Naive thymus-derived CD8-positive, alpha-beta T cell (primary cell): ENCODE measurements around the gene PIGK. TPM values are rescaled to one million over a fixed set of nuclear protein-coding genes. Genes with fewer than 3 reads are reported as not detected.

Experiments used
- ATAC-seq, 2 donors: fragments of 150-1000 bp; cut with Tn5 transposase in 1 of 2; sonication (Bioruptor Pico), chemical (Tn5 transposase) in 1 of 2; 1 replicate in 1 of 2; 2 replicates in 1 of 2; pipeline ENCODE4 v1.10.0; 2021; ENCODE audit warnings: mild to moderate bottlenecking in 2 of 2, moderate library complexity in 2 of 2
- POLR2A ChIA-PET: fragments of 350-600 bp; sonication (Branson Sonifier 250); formaldehyde crosslinking; loops from one replicate; lab custom pipeline; 2021; ENCODE audit warnings: antibody characterized with exemption; lab: Charles Lee
- DNase-seq, 10 donors: peaks; one replicate each; pipeline versions ENCODE4 v3.0.0 to v3.0.0-alpha.2; 2020 to 2022
- H3K27ac Mint-ChIP-seq, 10 donors: one replicate each; pipeline ENCODE4 v1.8.0; 2020 to 2022; ENCODE audit warnings: mild to moderate bottlenecking in 10 of 10, mixed read lengths in 10 of 10, moderate library complexity in 4 of 10, inconsistent platforms in 1 of 10
- H3K27me3 Mint-ChIP-seq, 5 donors: one replicate each; pipeline ENCODE4 v1.8.0; 2021 to 2022; ENCODE audit warnings: mixed read lengths in 5 of 5
- H3K36me3 Mint-ChIP-seq, 3 donors: one replicate each; pipeline ENCODE4 v1.8.0; 2020 to 2022; ENCODE audit warnings: mixed read lengths in 3 of 3, mild to moderate bottlenecking in 2 of 3, inconsistent platforms in 1 of 3
- H3K4me1 Mint-ChIP-seq, 4 donors: one replicate each; pipeline ENCODE4 v1.8.0; 2021 to 2022; ENCODE audit warnings: mixed read lengths in 4 of 4
- H3K4me3 Mint-ChIP-seq, 10 donors: one replicate each; pipeline ENCODE4 v1.8.0; 2020 to 2022; ENCODE audit warnings: mild to moderate bottlenecking in 10 of 10, mixed read lengths in 10 of 10, moderate library complexity in 6 of 10, inconsistent platforms in 1 of 10
- H3K9me3 Mint-ChIP-seq, 9 donors: one replicate each; pipeline ENCODE4 v1.8.0; 2020 to 2022; ENCODE audit warnings: mixed read lengths in 9 of 9, mild to moderate bottlenecking in 3 of 9, inconsistent platforms in 1 of 9, moderate library complexity in 1 of 9
- microRNA-seq: library from miRNA; unstranded; fragments of <30 nt; microRNA quantifications from one replicate; pipeline ENCODE4 v1.2.0, GENCODE V29; 2022; ENCODE audit warnings: borderline microRNAs expressed
- polyA plus RNA-seq, 3 donors: library from polyadenylated mRNA; unstranded; fragments of 300-500 nt; fragmentation: Illumina TruSeq; gene quantifications; one replicate each; pipeline ENCODE4 v1.2.3, GENCODE V29; 2021
- total RNA-seq, 8 experiments: library from RNA in 2 of 8; stranded (reverse) in 2 of 8; gene quantifications; one replicate each; pipeline ENCODE4 v1.2.3 and lab custom pipeline; 2021 to 2026

Gene PIGK
- total and polyA plus RNA-seq, 5 experiments from 2014 or later: 27.5 to 55.2 (median 37.6) TPM

DNA sequence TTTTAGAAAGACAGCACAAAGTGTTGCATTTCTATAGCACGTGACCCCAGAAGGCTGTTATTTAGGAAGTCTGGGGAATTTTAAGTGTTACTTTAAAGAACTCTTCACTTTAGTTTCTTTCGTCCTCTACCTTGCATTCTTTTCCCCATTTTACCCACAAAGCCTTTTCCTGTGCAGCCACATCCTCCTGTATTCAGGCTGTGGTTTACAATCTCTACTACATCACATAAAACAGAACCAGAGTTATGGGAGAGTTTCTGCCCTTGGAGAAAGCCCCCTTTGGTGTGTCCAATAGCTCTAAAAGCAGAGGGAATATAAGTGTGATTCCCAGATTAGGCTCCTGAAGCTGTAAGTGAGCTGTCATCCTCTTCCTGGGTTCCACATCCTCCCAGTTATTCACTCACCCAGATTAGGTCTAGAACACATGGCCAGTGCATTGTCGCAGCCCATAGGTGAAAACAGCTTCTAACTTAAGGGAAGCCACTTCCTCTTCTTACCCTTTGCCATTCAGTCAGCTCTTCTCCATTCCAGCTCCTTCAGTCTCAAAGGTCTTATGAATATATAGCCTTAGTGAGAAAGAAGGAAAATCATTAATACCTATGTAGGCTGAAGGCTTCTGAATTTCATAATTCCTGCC is 171.1 kb downstream of the PIGK start:
- POLR2A ChIA-PET: no interaction called here
- Mint-ChIP-seq H3K4me1 (peaks cover 16 to 28% (median 19%) of the 10 kb centered on the region in 4 donors), H3K27me3 (peaks cover 0 to 2% (median 0%) of the 10 kb centered on the region in 5 donors), H3K36me3 (no peaks in the 10 kb centered on the region), H3K27ac (peak overlapping the region in 4 of 10 donors; percentile 6 to 57 (median 49)), H3K9me3 (no peaks in the 10 kb centered on the region), H3K4me3 (peak overlapping the region in 9 of 10 donors; percentile 6 to 69 (median 59))
- DNase-seq: peak in 1 of 10 donors; percentile 13
- peak in 1 of 2 donors; percentile 44 for ATAC-seq

DNA sequence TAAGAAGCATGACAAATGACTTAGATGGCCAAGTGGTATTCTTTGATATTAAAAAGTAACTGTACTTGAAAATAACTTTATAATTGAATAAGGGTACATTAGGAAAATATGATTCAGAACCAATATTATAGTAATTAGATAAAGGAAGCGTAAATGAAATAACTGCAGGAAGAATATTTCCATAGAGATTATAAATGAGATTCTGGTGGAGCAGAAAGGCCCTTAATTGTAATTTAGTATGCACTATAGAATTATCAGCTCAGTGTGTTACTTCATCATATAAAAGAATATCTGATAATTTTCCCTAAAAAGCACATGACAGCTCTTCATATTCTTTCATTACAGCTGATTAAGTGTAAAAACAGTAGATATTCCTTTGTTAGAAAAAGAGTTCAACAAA is 171.7 kb downstream of the PIGK start:
- Mint-ChIP-seq H3K27ac (peak overlapping the region in 3 of 10 donors; percentile 6 to 57 (median 29)), H3K27me3 (peaks cover 0 to 2% (median 0%) of the 10 kb centered on the region in 5 donors)
- no peak for DNase-seq

DNA sequence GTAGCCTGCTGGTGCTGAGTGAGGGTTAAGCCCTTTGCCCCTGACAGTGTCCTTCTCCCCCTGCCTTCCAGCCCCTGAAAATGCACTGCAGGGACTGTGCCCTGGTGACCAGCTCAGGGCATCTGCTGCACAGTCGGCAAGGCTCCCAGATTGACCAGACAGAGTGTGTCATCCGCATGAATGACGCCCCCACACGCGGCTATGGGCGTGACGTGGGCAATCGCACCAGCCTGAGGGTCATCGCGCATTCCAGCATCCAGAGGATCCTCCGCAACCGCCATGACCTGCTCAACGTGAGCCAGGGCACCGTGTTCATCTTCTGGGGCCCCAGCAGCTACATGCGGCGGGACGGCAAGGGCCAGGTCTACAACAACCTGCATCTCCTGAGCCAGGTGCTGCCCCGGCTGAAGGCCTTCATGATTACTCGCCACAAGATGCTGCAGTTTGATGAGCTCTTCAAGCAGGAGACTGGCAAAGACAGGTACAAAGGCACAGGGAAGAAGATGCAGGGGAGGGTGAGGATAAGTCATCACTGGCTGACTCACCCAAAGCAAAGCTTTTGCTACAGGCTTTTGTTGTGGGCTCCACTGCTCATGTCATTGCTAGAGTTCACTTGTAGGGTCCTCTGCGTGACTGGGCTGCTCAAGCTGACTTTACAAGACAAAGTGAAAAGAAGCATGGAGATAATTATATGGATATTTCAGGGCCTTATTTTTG is 174.9 kb downstream of the PIGK start:
- H3K36me3 Mint-ChIP-seq: no peaks in the 10 kb centered on the region
- H3K4me3 Mint-ChIP-seq: no peak overlapping the region
- no peak overlapping the region for H3K27ac Mint-ChIP-seq
- H3K4me1 Mint-ChIP-seq: peaks cover 16 to 28% (median 19%) of the 10 kb centered on the region in 4 donors
- H3K9me3 Mint-ChIP-seq: no peaks in the 10 kb centered on the region
- POLR2A ChIA-PET: no interaction called here
- H3K27me3 Mint-ChIP-seq: peaks cover 0 to 10% (median 3%) of the 10 kb centered on the region in 5 donors
- DNase-seq: no peak
- no peak for ATAC-seq

More for the DNA sequence above, 171.7 kb downstream of the PIGK start:
- Mint-ChIP-seq H3K36me3 (no peaks in the 10 kb centered on the region), H3K4me3 (peak overlapping the region in 8 of 10 donors; percentile 9 to 69 (median 60)), H3K4me1 (peaks cover 16 to 28% (median 19%) of the 10 kb centered on the region in 4 donors), H3K9me3 (no peaks in the 10 kb centered on the region)
- POLR2A ChIA-PET: no interaction called here
- ATAC-seq: no peak

DNA sequence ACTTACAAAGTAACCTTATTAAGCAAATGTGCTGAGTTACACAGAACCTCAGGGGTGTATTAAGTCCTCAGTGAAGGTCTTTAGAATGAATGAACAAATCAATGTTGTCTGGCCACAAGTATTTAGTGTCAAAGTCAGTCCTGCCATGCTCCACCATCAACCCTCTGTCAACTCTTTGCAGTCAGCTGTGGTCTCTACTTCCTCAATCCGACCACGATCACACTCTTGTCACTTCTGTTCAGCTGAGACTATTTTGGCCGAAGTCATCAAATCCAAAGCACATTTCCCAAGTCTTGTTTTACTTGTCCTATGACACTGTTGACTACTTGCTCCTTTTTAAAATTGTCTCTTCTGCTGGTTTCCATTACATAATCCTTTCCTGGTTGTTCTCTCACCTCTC is 178.4 kb downstream of the PIGK start:
- POLR2A ChIA-PET: no interaction called here
- no peak overlapping the region for H3K27ac Mint-ChIP-seq
- no peak for ATAC-seq

DNA sequence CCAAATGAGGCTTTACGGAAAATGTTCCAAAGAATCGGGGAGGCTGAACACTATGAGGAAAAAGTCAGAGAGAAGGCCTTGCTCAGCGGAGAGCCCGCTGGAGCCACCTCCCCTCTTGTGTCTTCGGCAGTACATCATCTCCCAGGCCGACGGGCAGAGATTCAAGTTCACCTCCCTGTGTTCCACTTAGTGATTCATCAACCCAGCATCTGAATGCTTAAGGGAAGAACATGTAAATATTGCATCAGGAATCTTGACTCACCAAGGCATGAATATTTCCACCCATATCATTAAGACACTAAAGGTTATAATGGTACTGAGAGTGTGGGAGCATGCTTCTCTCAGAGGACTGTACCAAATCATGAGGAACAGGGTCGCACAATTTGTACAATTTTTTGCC is 179.5 kb downstream of the PIGK start:
- Mint-ChIP-seq H3K36me3 (peaks cover 0 to 5% (median 0%) of the 10 kb centered on the region in 3 donors), H3K4me3 (no peak overlapping the region), H3K27me3 (peaks cover 0 to 12% (median 6%) of the 10 kb centered on the region in 5 donors), H3K4me1 (no peaks in the 10 kb centered on the region), H3K27ac (no peak overlapping the region), H3K9me3 (peaks cover 0 to 18% (median 6%) of the 10 kb centered on the region in 9 donors)
- ATAC-seq (no peak), DNase-seq (no peak)
- POLR2A ChIA-PET: no interaction called here

More for the DNA sequence above, 178.4 kb downstream of the PIGK start:
- H3K9me3 Mint-ChIP-seq: peaks cover 0 to 18% (median 6%) of the 10 kb centered on the region in 9 donors
- DNase-seq: no peak
- no peak overlapping the region for H3K4me3 Mint-ChIP-seq
- peaks cover 0 to 12% (median 6%) of the 10 kb centered on the region in 5 donors for H3K27me3 Mint-ChIP-seq
- H3K36me3 Mint-ChIP-seq: peaks cover 0 to 5% (median 0%) of the 10 kb centered on the region in 3 donors
- H3K4me1 Mint-ChIP-seq: peaks cover 0 to 8% (median 2%) of the 10 kb centered on the region in 4 donors

DNA sequence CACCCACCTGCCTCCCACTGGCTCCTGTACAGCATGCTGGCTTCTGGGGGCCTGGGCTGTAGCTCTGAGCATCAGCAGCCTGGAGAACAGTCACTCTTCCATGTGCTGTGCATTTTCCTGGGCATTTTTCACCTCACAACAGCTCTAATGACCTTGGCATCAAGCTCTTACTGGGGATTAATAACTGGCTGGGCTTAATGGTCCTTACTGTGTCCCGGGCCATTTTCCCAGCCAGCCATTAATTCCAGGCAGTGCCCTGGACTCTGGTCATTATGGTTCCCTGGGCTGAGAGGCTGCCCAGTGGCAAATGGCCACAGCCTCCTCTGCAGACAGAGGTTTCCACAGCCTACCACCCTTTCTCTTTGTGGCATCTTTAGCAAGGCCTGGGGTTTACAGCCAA is 180.1 kb downstream of the PIGK start:
- DNase-seq (no peak), ATAC-seq (no peak)
- Mint-ChIP-seq H3K36me3 (peaks cover 0 to 5% (median 0%) of the 10 kb centered on the region in 3 donors), H3K27ac (no peak overlapping the region), H3K4me3 (no peak overlapping the region), H3K9me3 (peaks cover 0 to 18% (median 6%) of the 10 kb centered on the region in 9 donors), H3K27me3 (peaks cover 0 to 14% (median 6%) of the 10 kb centered on the region in 5 donors), H3K4me1 (no peaks in the 10 kb centered on the region)
- POLR2A ChIA-PET: no interaction called here

Small RNAs within 50 kb of the gene (microRNA-seq; reads per million reads assigned to microRNA genes)
- gene MIR7156: not detected

Other genes starting within 250 kb of the PIGK start
- 10 to 100 TPM; 35.9 to 41.5 TPM for gene AK5, start 62.6 kb upstream of the PIGK start, total RNA-seq
- 10 to 100 TPM; 42.9 to 58.9 (median 45.0) TPM for gene AK5, start 62.6 kb upstream of the PIGK start, polyA plus RNA-seq